Stimulated activated CD8-positive, alpha-beta memory T cell treated with anti-CD3 and anti-CD28 coated beads, Interleukin-4, amount 100 ng/mL, for 48 hours (primary cell): ENCODE data around the gene TP53I11.

ENCODE experiments used
- DNase-seq: peaks from one replicate; pipeline ENCODE4 v3.0.0-alpha.2; 2020

Gene TP53I11

DNA sequence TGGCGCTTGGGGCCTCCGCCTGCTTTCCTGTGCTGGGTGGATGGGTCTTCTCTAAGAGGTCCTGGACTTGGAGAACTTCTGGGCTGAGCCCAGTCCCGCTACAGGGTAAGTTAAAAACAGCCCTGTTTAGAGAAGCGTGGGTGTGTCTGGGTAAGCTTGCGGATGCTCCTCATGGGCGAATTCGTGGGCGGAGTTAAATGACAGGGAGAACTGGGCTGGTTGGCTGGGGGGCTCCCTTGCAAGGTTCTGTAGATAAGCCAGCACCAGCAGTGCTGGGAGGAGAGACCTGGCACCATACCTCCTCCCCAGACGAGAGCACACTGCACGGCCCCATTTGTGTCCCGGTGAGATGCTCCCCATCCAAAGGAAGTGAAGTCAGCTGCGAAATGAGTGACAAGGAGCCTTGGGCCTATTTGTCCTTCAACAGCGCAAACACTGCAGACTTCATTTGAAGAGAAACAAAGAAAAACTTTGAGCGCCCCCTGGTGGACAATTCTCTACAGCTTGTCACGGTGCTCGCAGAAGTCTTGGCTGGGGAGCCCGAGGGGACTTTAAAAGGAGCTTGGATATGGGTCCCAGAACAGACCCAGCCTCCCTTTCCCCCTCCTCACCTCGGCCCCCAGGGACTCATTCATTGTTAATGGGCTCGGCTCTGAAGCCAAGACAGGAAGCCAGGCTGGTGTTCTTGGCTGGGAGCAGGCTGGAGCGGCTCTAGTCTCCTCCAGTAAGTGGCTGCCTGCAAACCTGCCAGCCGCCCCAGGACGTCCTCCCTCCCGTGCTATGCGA lies 39.5 kb downstream of the TP53I11 start:
- peak; percentile 96 for DNase-seq

DNA sequence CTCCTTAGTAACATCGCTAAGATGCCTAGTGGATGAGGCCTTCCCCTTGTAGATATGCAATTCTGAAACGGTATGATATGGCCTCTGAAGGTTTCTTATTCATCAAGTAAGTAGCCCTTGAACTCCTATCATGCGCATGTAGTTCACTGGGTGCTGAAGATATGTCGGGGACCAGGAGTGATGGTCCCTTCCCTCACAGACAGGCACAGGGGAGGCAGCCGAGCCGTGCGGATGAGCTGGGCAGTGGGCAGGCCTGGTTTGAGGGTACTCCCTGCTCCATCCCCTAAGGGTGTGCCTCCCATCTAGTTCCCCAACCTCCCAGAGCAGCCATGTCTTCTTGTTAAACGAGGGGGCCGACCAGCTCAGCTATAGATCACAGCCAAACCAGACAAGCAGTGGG lies 40.1 kb downstream of the TP53I11 start:
- no peak for DNase-seq

DNA sequence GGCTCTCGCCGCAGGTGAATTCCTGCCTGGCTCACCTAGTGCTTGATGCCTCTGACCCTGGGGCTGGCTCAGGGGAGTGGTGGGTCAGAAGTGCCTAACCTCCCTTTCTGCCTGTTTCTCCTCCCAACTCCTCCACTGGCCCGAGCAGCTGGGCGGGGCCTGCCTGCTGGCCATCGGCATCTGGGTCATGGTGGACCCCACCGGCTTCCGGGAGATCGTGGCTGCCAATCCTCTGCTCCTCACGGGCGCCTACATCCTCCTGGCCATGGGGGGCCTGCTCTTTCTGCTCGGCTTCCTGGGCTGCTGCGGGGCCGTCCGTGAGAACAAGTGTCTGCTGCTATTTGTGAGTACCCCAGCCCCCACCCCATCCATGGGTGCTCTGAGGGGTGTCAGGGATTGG lies 41.1 kb downstream of the TP53I11 start:
- DNase-seq: no peak

DNA sequence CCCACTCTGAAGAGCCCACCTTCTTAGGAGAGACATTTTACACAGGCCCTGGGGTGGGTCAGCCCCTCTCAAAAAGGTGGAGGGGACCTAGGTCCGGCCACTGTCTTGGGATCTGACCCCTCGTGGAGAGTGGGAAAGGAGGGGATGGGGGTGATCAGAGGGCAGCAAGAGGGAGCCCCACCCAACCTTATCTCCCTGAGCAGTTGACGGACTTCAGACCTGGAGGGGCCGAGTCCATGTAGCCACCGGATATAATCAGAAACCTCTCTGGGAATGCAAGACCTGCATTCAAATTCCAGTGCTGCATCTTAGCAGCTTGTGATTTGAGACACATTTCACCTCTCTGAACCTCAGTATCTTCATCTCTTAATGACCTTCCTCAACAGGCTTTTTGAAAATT lies 44.0 kb downstream of the TP53I11 start:
- no peak for DNase-seq

DNA sequence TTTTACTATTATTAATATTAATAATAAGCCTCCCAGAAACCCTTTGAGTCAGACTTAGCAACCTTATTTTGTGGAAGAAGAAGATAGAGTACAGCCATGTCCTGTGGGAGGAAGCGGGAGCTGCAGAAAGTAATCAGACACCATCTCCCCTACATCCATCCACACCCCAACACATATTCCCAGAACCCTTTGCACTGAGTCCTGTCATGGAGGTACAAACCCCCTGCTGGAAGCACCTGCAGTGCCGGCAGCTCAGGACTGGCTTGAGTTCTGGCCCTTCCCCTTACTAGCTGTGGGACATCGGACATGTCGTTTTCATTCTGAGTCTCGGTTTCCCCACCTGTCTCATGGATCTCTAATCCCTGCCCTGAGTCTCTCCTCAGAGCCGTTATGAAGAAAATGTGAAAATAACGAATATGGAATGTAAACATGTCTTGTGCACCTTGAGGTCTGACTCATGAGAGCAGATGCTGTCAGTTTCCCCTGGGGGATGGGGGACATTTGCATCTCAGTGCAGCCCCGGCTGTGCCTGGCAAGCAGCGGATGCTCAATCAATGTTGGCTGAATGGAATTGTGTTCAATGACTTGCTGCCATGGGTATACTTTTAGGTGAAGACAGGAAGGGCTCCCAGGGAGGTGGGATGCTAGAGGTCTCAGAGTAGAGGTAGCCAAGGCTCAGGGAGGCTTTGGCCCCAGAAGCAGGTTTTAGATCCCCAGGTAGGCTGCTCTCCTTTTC lies 45.4 kb downstream of the TP53I11 start:
- no peak for DNase-seq

DNA sequence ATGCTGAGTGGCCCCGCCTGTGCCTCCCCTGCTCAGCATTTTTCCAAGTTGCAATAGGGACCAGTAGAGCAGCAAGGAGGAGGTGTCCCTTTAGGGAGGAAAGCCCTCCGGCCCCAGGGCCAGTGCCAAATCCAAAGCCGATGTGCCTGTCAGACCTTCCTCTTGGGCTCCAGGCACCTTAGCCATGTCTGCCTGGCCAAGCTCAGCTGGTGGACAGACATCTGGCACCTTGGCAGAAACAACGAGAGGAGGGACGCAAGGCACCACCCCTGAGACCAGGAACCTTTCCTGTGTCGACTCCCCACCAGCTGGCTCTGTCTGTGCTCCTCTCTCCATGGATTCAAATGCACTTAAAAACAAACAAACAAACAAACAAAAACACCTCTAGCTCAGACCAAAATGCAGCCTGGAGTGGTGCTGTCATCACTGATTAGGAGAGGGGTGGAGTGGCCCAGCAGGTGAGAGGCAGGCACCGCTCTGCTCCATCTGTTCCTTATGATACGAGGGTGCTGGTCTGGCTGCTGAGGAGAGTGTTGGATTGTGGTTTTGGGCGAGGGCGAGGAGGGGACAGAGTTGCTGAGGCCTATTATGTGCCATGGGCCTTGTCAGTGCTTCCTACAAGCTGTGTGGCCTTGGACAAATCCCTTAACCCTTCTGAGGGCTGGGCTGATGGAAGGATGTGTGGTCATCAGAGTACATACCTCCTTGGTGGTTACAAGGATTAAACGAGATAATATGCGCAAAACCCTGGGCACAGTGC lies 46.2 kb downstream of the TP53I11 start:
- DNase-seq: no peak

DNA sequence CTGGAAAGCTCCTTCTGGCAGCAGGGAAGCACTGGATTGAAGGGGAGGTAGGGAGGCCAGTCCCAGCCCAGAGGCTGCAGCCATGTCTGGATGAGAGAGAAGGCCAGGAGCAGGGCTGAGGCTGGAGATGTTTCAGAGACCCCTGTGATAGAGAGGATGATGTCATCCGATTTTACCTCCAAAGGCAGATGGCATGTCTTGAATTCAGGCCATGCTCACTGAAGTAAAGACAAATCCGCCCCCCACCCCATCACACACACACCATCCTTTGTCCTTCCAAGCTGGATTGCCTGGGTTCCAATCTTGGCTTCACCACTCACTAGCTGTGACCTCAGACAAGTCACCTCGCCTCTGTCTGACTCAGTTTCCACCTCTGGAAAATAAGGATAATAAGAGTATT lies 47.2 kb downstream of the TP53I11 start:
- DNase-seq: no peak

DNA sequence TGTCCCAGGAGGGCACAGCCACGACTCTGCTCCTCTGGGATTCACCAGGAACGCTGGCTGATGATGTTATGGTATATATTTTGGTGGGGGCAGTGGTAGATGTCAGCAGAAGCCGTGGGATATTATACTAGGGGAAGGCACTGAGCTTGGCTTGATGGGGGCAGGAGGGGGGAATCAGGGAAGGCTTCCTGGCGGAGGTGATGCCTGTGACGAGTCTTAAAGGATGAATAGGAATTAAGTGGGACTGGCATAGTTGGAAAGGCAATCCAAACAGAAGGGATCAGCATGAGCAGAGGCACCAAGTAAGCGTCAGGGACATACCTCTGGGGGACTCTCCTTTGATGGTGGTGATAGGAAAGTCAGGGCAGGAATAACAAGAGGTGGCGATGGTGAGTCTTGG lies 47.6 kb downstream of the TP53I11 start:
- no peak for DNase-seq

DNA sequence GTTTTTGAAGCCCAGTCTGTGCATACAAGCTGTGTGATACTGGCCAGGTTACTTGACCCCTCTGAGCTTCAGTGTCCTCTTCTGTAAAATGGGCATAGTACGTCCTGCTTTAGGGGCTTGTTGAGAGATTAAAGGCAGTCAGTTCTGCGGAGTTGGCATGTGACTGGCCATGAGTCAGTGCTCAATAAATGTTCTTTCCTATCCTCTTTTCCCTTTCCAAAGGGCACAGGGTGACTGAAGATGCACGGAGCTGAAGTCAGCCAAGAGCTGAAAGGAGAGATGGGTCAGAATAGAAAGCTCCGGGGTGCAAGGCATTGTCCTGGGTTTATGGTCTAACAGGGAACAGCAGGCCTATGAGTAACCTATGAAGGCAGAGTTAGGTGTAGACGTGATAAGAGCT lies 48.9 kb downstream of the TP53I11 start:
- DNase-seq: no peak

DNA sequence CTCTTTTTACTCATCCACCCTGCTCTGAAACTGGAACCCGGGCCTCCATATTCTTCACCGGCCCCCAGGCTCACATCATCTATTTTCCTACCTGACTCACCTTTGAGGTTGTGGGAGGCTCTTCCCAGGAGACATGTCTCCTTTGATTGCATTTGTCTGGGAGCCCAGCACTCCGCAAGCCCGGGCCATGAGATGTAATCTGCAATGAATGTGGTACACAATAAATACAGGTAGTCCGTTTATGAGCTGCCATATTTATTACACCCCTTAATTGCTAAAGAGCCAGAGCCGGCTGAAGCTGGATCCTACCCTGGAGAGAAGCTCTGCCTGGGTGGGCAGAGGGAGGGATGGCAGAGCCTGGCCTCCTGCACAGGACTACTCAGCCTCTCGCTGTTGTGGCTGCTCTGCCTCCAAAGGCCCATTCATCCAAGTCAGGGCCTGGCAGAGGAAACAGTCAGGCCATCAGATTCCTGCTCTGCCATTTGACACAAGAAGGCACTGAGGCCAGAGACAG lies 49.5 kb downstream of the TP53I11 start:
- no peak for DNase-seq

DNA sequence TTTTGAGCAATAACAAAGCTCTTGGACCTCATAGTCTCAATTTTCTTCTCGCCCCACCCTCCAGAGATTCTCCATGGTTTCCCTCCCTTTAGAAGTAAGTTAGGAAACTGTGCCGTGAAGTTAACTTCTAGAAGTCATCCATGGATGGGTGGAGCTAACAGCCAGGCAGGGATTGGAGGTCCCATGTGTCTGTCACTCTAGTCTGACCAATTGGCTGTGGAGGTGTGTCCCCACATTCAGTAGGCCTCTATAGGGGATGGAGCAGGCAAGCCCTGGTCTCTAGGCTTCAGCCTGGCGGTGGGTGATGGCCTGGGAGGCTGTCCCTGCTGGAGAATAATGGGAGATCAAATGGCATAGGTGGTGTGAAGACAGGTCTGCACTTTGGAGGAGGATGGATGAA lies 50.7 kb downstream of the TP53I11 start:
- peak; percentile 62 for DNase-seq

DNA sequence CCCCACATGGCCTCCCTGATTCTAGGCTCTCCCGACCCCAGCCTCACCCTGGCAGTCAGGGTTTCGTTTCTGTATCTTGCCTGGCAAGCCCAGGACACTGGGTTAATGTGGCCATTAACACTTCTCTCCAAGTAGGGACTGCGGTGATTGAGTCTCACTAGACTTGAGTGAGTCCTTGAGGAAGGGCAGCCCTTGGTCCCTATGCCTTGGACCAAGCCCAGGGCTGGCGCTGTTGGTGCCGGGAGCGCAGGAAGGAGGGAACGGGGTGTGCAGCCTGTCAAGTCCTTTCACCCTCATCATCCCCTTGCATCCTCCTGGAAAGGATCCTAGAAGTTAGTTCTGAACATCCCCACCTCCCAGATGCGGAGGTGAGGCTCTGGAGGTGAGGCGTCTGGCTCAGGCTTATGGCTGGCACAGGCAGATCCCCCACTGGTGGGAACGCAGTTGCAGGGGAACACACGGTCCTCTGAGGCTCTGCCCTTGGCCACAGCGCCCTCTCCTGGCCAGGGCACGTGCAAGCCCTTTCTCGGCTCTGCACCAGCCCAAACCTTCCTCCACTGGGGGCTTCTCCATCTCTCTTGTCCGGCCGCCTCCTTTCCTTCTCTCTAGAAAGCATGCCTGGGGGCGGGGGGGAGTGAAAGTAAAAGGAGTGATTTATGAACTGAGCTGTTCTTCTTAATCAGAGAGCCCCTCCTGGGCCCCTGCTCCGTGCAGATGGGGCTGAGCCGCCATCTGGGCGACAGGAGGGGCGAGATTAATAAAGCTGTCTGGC lies 56.7 kb downstream of the TP53I11 start:
- DNase-seq: peak; percentile 81

DNA sequence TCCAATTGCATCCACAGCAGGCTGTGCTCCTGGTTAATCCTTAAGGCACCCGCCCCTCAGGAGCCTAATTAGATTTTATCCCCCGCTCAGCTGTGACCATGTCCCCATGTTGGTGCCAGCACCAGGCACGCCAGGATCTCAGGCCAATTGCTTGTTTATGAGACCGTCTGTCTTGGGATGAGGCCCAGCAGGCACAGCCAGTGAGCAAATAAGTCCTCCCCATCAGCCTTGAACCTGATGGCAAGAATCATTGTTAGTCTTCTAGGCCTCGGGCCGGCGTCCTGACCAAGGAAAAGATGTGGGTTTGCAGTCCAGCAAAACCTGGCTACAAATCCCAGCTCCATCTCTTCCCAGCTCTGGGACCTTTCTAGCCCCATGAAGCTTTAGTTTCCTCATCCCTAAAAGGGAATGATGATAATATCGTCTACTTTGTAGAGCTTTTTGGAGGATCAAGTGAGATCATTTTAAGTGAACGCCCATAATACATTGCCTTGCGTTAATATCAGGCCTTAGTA lies 57.3 kb downstream of the TP53I11 start:
- no peak for DNase-seq

DNA sequence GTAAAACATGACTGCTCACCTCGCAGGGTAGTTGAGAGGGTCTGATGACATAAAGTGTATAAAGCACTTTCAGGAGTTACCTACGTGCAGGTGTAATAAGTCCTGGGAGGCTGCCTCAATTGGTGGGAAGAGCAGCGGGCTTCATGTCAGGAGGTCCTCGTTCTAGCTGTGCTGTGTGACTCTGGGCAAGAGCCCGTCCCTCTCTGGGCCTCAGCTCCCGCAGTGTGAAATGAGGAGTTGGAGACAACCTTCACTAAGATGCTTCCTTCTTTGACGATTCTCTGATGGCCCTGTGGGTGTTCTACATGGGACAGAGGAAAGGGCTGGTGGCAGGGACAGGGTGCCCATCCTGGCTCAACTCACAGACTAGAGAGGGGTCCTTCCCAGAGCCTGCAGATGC lies 57.8 kb downstream of the TP53I11 start:
- no peak for DNase-seq

DNA sequence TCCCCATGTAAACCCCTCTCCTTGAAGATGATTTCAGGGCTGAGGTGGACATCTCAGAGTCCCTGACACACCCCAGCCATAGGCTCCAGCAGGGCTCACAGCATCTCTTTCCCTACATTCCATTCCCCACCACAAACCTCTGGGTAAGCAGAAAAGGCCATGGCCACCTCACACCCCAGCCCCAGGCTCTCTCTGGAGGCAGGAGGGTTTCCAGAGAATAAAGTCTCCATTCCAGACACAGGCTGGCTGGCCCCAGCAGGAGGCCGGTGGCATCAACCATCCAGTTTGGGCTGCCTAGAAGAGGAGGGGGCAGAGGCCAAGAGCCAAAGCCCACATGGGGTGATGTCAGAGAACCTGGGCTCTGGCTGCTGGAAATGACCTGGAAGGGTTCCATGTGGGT lies 61.4 kb downstream of the TP53I11 start:
- DNase-seq: no peak

DNA sequence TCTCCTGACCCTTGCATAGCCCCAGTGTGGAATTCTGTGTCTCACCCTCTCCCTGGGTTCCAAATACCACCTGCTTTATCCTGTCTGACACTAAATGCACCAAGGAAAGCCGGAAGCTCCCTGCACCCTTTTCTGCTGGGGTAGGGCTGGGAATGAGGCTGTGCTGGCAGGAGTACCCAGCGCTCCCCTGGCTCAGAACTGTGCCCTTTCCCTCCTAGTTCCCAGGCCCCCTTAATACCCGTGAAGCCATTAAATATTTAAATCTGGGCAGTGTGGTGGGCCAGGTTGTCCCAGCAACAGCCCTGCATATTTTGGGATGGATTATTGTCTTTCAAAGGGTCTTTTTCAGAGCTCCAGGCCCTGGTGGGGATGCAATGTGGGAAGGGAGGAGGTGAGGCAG lies 63.0 kb downstream of the TP53I11 start:
- no peak for DNase-seq

DNA sequence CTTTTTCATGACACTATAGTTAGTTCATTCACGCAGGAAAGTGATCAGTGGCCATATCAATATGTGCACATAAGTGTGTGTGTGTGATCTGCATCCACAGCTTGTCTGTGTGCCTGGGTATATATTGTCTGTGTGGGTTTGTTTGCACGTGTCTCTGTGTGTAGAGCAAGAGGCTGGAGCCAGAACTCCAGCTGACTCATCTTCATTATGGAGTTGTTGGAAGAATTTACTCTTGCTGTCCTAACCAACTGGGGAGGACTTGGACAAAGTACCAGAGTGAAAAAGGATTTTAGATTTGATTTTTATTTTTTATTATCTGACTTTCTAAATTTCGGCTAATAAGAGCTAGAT lies 63.9 kb downstream of the TP53I11 start:
- DNase-seq: no peak

DNA sequence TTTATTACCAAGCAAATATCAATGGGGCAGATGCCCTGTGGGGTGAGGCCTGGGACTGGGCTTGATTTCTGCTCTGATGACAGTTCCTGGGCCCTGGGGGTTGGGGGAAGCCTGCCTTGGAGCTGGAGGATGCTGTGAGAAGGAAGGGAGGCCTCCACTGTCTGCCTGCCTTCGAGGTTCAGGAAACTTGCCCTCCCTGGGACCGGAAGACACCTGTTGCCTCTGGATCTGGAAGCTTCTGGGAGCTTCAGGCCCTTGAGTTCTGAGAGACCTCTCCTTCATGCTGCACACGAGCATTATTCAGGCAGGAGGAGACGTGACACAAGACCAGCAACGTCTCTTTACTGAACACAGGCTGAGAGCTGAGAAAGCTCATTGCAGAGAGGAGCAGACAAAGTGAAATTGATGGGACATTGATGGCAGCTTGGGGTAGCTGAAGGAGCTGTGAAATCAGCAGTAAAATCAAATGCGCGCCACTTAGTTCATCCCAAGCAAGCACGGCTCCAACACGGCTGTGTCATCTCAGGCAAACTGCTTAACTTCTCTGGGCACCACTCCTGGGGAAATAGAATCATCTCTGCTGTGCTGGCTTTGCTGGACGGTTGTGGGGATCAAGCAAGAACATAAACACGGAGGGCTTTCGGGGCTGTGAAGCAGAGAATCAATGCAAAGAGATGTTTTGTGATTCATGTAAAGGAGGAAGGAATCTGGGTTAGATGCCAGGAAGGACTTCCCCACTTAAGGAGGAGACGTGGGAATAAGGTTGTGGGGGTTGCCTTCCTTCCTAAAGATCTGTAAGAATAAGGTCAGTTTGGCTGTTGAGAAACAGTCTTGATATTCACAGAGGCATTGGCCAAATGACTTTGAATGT lies 64.5 kb downstream of the TP53I11 start:
- DNase-seq: no peak

DNA sequence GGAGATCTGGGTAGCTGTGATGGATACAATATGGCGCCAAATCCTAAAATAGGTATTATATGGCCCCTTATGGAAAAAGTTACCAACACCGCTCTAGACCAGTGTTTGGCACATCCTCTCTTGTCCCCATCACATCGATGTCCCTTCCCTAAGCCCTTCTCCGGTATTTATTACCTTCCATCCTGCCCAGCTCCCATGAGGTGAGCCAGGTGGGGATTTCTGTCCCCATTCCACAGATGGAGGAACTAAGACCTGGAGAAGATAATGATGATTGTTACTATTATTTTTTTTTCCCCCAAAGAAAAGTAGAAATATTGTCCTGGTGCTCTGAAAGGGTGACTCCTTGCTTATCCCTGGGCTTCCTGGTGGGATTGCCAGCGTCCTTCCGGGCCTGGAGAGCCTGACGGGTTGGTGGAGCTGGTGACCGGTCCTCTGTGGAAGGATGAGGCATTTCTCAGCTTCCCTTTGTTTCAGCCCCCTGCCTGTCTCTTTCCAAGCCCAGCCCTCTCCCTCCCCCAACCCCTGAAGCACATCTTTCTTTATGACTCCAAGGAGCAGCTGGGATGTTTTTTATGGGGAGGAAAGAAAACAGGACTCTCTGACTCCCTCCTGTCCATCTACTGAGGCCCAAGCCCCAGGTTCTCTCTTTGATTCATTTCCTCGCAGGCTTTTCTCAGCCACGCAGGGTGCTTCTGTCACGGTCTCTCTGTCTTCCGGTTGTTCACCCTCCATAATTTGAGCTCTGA lies 65.4 kb downstream of the TP53I11 start:
- DNase-seq: no peak

DNA sequence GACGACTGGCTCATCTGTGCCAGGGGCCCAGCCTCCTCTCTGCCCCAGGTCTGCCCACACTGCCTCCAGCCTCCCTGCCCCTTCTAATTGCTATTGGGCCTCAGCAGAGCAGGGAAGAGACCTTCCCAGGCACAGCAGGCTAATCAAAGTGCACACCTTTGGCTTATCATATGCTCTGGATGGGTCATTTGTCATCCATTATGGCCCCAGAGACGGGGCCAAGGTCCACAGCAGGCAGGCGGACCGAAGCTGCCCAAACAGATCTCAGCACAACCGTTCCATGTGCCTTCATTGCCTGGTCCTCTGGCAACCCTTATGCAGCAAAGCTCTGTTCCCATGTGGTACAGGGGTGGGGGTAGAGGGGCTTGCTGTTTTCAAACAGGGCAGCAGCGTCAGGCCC lies 66.6 kb downstream of the TP53I11 start:
- DNase-seq: no peak

DNA sequence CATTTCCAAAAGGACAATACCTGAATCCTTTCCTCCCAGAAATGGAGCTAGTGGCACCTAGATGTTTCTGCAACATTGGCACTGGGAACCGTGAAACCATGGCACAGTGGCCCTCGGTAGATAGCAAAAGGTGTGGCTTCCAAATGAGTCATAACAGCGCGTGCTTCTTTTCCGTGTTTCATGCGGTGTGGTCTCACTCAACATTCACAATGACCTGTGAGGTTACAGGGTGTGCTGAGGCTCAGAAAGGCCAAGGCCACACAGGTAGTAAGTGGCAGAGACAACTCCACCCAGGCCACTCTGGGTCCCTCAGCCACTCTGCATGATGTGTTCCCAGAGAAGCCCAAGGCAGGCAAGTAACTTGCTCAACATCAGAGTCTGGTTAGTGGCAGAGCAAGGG lies 67.4 kb downstream of the TP53I11 start:
- DNase-seq: no peak
